HG03175 (cell line): ENCODE measurements around the gene ACER3.
"Not testable (repeated sequence)": the region's sequence is repeated elsewhere in the genome, so short reads cannot be mapped to it uniquely, and the experiment has no call there.

ENCODE experiments used
- ATAC-seq: cut with Tn5 transposase; IDR thresholded peaks from one replicate; pipeline ENCODE4 v1.9.1; 2021; ENCODE audit warnings: mild to moderate bottlenecking, moderate library complexity; ENCODE audit not compliant: unreplicated experiment

ACER3 gene

GRCh38 chr11:76919467-76919866 is 58.7 kb downstream of the ACER3 start:
- ATAC-seq = no peak

DNA sequence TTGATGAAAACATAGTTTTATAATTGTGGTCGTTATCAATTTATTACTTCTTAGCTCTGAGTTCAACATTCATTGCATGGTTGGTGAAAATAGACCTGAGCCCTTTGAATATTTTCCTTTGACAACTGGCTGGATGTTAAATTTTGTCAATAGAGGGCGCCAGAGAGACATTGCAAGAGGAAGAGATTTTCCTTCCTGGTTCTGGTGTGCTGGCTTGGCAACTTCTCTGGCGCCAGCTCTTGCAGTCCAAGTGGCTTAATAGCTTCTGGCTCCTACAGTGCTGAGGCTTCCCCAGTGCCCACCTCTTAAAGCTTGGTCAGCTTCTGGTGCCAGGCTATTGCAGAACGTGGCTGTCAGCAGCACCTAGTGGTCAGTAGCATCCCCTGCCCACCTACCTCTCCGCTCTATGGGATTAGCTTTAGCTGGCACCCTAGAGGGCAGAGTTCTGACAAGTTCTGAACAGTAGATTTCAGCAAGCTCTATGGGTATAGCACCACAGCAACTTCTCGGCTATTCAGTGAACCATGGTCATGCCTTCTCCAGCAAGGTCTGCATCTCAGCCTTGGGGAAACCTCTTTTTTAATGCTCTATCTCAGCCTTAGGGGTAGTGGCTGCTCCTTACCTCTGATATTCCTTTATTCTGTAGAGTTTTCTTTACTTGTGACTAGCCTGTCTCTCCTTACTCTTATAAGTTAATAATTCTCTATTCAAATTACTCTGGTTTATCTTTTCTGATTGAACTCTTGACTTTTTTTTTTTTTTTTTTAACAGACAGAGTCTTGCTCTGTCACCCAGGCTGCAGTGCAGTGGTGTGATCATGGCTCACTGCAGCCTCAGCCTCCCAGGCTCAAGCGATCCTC is 59.4 kb downstream of the ACER3 start:
- peak; percentile 68 for ATAC-seq

DNA sequence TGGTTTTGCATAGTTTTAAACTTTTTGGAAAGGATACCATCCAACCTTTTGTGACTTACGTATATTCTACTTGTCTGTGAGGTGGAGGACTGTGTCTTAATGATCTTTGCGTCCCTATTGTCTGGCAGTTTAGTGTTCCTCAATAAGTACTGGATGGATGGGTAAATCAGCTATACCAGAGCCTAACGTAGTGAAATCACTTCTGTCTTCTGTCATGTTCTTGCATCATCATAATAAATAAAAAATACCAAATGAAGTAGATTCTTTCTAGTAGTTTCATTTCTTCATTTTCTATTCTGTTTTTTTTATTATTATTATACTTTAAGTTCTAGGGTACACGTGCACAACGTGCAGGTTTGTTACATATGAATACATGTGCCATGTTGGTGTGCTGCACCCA is 66.4 kb downstream of the ACER3 start:
- ATAC-seq = no peak

DNA sequence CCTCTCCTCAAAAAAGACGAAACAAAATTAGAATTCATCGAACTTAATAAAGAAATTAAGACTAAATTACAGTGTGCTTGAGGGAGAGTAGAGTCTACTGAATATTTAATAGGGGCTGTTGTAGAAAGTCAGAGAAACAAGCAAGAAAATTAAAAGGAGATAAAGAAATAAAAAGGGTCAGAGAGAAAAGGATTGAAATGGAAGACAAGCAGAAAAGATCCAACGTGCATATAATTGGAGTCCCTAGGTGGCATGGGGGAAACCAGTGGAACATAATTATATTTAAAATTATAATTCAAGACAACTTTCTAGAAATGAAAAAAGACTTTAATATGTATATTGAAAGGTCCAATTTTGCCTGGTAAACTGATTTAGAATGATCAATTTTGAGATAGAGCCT is 74.3 kb downstream of the ACER3 start:
- no peak for ATAC-seq

GRCh38 chr11:76939219-76939631 is 78.5 kb downstream of the ACER3 start:
- ATAC-seq = no peak

DNA sequence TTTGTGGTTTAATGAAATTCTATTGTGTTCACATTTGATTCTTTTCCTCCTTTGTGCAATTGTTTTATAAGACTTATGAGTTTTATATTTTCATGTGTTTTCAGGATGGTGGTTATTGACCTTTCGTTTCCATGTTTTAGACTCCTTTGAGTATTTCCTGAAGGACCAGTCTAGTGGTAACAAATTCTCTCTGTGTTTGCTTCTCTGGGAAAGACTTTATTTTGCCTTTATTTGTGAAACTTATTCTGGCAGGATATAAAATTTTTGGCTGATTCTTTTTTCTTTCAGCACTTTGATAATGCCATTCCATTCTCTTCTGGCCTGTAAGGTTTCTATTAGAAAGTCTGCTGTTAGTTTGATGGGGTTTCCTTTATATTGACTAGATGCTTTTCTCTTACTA is 83.5 kb downstream of the ACER3 start:
- ATAC-seq = no peak

DNA sequence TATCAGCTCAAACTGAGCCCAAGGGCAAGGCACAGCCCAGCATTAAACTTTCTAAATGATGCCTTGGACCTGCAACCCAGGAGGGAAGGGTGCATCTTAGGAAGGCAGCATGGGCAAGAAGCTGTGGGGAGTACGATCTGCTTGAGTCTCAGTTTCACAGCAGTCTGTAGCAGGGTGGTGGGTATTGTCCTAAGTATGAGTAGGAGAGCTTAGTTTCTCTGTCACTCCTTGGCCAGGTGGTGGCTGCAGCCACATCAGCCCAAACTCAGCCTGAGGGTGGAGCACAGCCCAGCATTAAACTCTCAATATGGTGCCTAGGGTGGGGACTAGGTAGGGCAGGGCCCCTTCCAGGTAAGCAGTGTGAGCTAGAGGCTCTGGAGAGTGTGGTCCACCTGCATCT is 85.5 kb downstream of the ACER3 start:
- no peak for ATAC-seq

DNA sequence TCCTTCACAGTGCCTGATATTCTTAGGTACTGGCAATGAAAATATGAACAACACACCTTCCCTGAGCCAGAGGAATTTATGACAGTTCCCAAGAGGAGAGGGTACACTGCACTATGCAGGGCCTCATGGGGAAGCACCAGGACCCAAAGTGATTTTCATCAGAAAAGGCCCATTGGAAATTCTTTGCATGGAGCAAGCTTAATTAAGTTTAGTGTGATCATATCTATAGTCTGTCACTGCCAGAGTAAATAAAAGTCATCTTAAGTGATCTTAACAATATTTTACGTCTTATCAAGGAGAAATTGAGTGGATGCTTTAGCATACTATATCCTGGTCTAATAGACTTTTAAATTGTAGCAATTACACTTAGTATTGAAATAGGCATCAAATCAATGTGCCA is 86.5 kb downstream of the ACER3 start:
- no peak for ATAC-seq

- ATAC-seq = no peak
These were observed 87.1 kb downstream of the ACER3 start for GRCh38 chr11:76947800-76948199.

DNA sequence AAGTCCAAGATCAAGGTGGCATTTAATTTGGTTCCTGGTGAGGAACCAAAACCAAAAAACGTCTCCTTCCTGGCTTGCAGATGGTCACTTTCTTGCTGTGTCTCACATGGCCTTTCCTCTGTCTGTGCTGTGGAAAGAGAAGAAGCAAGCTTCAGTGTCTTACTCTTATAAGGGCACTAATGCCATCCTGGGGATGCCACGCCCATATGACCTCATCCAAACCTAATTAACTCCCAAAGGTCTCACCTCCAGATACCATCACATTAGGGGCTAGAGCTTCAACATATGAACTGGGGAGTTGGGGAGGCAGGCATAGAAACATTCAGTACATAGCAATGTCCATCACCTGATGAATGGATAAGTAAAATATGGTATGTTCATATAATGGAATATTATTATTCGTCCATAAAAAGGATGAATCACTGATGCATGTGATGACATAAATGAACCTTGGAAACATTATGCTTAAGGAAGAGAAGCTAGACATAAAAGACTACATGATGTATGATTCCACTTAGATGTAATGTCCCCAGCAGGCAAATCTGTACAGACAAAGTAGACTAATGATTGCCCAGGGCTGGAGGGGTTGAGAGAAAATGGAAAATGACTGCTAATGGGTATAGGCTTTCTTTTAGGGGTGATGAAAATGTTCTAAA is 94.9 kb downstream of the ACER3 start:
- no peak for ATAC-seq

GRCh38 chr11:76962583-76963416 is 102.1 kb downstream of the ACER3 start:
- ATAC-seq = peak; percentile 74

GRCh38 chr11:76963417-76964168 is 102.9 kb downstream of the ACER3 start:
- ATAC-seq = not testable (repeated sequence)

DNA sequence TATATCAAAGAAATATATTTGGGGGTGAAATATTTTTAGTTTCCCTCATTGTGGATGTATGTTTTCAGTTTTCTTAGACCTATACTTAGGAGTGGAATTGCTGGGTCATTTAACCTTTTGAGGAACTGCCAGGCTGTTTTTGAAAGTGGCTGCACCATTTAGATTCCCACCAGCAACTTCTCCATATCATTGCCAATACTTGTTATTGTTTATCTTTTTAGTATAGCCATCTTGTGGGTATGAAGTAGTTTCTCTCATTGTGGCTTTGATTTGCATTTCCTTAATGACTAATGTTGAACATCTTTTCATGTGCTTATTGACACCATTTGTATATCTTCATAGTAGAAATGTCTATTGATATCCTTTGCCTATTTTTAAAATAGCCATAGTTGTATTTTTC is 111.3 kb downstream of the ACER3 start:
- no peak for ATAC-seq

- ATAC-seq = no peak
These were observed 113.6 kb downstream of the ACER3 start for GRCh38 chr11:76974179-76974891.

DNA sequence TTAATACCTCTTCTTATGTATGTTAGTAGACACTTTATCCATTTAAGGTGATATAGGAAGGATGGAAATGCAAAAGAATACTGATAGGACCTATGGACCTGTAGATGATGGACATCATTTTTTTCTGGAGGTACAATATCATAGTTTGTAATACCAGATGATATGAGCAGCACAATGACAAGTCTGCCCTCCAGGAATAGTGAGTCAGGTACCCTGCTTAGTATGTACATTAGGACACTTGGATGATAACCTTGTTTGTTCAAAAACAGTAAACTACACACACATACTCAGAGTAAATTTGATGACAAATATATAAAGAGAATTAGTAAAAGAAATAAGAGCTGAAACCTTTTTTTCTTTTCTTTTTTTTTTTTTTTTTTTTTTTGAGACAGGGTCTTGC is 114.8 kb downstream of the ACER3 start:
- ATAC-seq = no peak

DNA sequence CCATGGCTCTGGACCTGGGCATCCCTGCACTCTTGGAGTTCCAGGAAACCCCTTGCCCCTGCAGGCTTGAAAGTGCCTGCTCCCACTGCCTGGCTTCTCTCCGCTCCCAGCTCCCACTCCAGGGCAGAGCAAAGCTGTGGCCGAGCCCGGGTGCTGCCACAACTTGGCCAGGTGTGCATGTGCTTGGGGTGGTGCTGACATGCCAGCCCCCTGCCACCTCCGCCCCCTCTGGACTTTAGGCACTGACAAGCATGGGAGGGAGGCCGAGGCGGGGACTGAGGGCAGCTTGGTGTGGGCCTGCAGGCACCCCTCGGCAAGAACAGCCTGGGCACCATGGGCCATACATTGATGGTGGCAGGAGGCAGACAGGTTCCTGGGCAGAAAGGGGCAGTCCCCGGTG is 117.1 kb downstream of the ACER3 start:
- no peak for ATAC-seq

DNA sequence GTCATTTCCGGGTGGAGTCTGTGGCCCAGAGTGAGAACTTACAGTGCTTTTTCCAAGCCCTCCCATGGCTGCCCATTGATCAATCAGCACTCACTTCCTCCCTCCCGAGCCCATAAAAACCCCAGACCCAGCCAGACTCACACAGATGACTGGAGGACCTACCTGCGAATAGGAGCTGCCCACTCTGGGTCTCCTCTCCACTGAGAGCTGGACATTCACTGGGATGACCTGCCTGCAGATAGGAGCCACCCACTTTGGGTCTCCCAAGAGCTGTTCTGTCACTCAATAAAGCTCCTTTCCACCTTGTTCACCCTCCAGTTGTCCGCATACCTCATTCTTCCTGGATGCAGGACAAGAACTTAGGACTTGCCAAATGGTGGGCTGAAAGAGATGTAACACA is 117.5 kb downstream of the ACER3 start:
- ATAC-seq = no peak

DNA sequence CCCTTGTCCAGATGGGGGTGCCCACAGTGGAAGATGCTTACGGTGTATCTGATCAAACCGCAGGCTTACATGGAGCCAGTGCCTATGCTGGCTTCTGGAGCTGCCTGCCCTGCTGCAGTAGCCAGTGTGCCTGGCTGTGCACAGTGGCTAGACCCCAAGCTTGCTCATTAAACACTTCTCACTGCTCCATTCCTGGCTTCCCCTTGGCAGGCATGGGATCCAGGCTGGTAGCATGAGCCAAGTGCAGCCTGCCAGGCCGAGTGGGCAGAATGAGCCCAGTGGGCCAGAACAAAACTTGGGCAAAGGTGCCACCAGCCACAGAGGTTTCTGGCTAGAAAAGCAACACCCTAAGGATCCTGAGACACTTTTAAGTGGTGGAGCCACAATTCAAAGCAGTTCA is 118.1 kb downstream of the ACER3 start:
- no peak for ATAC-seq

- no peak for ATAC-seq
These were observed 119.5 kb downstream of the ACER3 start for GRCh38 chr11:76980196-76980595.

- no peak for ATAC-seq
These were observed 124.0 kb downstream of the ACER3 start for GRCh38 chr11:76984743-76985142.
